Medulla oblongata (tissue), 1 donor: ENCODE data around the gene PBX1.

Experiments
- DNase-seq: peaks from one replicate; pipeline ENCODE4 v3.0.0-alpha.2; 2015; ENCODE audit errors: extremely low spot score

The PBX1 gene

DNA sequence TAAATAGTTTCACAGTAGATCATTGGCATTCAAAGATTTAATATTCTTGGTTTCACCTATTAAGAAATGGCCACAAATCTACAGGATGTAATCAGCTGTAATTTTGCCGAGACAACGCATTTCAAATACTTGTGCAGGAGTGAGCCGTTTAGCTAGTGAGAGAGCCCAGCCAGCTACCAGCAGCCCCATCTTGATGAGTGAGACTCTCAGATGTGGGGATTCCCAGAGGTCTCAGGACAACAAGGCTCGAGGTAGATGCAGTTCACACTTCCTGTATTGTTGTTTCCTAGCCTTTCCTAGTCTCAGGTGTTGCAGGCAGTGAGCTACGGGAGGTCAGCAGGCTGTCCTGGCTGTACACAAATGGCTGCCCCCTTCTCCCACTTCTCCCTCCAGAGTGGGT is 108.6 kb downstream of the PBX1 start:
- no peak for DNase-seq

DNA sequence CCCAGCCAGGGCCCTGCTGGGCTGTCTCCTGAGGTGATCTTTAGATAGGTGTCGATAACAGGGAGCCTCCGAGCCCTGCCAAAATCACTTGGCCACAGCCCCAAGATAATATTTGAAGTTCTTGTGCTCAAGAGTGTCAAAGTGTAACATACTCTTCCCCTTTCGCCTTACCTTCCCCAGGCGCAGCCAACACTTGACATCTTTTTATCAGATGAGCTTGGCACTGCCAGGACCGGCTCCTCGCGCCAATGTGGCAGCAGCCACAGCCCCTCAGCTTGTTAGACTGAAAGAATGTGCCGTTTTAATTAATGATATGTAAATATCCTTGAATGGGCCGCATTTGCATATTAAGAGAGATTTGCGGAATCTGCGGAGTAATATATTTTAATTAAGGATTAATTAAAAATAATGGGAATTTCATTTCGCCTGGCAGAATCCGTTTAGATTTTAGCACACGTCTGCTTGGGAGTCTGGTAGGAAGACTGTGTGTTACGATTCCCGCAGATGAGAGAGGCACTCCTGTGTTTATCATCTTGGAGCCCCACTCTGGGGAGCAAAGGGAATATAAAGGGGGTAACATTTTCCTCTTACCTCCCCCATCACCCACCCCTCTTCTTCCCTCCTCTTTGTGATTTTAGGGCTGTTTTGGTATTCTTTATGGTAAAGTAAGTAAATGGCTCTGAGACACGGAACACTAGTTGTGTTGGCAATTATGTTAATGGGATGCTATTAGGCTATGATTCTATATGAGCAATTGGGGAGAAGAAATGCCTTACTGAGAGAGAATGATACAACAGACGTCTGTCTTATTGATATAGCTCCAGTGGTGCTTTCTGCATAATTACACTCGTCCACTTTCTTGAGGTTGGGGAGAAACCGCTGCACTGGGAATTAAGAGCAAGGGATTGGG is 109.8 kb downstream of the PBX1 start:
- DNase-seq, result no peak

GRCh38 chr1:164670026-164670425 is 111.0 kb downstream of the PBX1 start:
- no peak for DNase-seq

- DNase-seq, result no peak
Observed at GRCh38 chr1:164670786-164671185, 111.8 kb downstream of the PBX1 start.

DNA sequence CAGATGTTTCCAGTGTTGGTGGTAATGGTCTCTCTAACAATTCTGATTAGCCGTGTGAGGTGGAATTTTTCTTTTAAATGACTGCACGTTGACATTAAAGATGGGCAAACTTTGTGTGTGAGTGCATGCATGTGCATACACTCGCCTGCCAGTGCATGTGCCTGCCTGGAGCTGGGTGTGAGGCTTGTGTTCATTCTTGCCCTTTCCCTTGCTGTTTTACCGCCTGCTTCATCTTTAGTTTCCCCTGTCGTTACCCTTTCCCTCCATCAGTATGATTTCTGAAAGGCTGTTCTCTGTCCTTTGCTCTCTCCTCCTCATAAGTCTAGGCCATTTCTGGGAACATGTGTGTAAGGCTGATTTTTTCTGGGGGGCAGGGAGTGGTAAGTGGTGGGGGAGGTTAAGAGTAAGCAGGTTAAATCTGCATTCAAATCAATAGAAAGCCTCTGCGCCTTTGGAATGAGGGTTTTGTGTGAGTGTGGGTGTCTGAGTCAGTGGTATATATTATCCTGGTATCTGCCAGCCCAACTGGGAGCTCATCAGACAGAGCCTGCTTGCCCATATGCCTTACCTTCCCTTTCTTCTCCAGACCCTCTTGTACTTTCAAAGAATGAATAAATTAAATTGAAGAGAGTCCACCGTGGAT is 112.5 kb downstream of the PBX1 start:
- DNase-seq, result no peak

DNA sequence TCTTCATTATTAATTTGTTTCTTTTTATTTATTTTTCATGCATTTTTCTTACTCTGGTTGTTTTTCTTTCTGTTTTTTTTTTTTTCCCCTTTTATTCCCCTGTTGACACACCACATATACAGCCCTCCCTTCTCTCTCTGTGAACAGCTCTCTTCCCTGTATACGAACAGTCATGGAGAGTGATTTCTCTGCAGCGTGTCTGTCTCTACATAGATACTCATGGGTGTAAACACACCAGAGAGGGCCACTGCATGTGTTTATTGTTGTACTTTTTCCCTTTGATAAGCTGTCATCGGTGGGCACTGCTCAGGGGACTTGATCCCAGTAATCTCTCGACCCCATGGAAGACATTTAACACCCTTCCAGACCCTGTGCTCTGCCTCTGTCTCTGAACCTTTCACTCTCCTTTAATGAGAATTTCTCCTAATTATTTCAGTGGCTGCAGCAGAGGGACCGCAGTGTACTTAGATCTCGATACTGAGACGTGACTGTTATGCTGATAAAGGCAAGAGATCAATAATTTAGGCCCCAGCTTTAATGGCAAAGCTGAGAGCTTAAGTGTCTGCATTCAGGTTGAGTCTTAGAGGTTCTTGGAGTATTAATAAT is 113.1 kb downstream of the PBX1 start:
- DNase-seq, result no peak

DNA sequence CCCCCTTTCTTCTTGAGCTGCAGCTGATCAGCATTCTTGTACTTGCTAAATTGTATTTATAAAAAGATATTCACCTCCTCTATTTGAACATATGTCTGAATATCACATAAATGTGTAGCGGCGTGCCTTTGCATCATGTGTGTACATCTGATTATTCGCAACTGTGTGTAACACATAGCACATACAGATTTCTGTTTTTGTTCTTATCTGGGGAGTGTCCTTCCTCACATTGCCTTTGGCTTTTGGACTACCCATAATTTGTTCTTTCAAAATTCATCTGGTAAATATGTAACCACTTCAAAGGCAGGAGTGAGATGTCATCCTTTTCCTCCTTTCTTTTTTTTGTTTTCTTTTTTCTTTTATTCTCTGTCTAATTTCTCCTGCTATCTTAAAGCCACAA is 113.6 kb downstream of the PBX1 start:
- DNase-seq, result no peak

DNA sequence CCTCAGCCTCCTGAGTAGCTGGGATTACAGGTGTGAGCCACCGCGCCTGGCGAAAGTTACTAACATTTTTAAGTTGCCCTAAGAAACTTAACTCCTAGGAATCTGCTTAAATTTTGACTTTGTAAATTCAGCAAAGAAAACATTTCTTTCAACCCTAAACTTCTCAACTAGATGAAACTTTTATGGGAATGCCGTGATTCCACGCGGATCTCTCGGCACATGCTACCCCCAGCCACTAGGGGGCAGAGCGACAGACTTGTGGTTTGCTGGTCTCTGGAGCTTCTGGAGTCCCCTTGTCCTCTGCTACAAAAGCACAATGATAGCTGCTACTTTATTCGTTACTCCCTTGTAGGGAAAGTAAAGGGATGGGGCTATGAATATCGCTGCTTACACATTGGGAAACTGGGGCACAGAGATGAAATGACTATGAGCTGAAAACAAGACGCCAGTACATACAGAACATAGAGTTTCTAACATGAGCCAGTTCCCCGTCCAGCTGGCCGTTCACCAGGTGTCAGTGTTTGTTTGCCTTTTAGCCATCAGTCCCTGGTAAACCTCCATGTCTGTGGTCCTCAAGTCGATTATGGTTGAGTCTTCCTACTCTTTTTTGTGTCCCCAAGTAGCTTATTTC is 114.7 kb downstream of the PBX1 start:
- DNase-seq, result no peak

DNA sequence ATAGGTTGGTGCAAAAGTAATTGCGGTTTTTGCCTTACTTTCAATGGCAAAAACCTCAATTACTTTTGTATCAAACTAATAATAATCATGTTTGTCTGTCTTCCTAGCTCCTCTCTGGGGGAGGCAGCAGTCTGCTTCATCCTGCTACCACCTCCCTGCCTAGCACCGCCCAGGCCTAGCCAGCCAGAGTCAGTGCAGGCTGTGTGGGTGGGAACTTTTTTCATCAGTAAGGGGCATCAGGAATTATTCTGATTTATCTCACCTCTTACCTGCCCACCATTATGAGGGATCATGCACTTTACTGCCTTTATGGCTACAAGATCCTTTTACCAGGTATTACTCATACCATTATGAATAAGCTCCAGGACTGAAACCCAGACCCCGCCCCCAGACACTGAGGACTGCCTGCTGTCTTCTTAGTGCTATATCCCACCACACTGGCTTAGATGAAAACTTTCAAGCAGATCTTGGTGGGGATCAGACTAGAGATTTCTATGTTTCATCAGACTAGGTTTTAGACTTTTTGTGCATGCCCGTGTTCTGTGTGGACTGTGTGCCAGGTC is 116.4 kb downstream of the PBX1 start:
- DNase-seq, result no peak

GRCh38 chr1:164678136-164678700 is 119.2 kb downstream of the PBX1 start:
- peak; percentile 29 for DNase-seq

DNA sequence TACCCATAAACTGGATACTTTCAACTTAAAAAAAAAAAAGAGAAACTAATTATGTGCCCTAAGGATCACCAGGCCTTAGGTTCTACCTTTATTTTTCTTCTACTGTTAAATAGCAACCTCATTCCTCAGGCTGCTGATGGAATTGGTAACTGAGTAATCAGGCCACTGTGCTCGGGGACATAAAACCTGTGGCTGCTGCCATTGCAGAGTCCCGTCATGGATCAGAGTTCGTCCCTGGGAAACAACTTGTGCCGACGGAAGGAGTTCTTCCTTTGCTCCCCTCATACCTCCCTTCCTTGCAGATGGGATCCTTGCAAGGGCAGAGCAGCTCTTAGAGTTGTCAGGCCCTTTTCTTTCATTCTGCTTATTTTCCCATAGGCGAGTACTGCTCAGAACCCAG is 123.6 kb downstream of the PBX1 start:
- DNase-seq, result no peak

DNA sequence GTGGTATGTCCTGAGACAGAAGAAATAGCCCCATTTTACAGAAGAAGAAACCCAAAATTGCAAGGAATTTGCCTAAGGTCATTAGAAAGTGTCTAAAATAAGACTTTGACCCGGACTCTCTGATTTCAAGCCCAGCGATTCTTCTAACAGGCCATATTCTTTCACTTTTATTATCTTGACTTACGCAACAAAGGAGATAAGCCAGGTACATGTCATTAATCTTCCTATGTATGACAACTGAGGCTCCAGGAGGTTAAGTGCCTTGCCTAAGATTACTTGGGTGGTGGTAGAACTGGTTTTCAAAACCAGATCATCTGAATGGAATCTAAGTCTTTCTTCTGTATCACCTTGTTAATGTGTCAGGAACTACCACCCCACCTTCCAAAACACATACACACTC is 124.3 kb downstream of the PBX1 start:
- no peak for DNase-seq

DNA sequence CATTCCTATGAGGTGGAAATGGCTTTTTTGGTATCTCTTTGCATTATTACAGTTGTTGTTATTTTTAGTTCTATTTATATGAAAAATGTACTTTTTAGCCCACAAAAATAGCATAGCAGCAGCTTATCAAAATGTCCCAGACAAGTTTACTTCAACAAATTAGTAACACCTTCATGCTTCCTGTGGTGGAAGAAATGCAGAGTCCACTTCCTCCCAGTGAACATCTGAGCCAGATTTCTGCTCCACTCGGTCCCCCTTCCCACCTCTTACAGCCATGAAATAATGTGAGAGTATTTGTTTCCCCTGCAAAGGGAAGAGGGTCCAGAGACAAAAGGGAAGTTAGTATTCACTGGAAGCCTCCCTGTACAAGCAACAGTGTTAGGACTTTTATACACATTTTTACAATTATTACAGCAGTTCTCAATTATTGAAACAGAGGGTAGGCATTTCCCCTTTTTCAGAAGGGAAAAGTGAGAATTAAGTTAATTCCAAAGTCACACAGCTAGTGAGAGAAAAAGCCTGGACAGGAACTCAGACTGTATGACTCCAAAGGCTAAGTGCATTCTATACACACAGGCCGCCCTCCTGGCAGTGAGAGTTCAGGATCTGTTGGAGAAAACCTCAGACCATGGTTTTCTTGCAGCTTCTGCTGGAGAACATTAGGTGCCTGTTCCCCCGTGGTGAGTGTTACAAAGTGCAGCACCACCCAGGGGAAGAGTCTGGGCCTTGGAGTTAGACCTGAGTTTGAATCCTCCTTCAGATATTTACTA is 126.5 kb downstream of the PBX1 start:
- no peak for DNase-seq

GRCh38 chr1:164687777-164688176 is 128.8 kb downstream of the PBX1 start:
- no peak for DNase-seq

DNA sequence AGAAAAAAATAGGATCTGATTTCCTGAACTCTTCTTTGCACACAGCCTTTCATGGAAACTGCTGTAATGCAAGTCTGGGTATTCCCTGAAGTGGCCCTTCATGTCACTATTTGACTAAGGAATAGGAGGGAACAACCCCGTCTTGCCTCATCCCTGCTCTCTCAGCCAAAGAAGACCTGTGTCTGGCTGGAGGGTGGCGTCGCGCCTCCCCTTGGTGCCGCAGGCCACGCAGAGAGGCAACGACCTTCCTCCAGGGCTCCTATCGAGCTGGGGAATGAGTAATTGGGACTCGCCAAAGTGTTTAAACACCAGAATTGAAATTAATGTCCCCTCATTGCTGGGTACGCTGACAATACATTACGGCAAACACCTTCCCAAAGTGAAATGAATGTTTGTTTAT is 129.8 kb downstream of the PBX1 start:
- no peak for DNase-seq

DNA sequence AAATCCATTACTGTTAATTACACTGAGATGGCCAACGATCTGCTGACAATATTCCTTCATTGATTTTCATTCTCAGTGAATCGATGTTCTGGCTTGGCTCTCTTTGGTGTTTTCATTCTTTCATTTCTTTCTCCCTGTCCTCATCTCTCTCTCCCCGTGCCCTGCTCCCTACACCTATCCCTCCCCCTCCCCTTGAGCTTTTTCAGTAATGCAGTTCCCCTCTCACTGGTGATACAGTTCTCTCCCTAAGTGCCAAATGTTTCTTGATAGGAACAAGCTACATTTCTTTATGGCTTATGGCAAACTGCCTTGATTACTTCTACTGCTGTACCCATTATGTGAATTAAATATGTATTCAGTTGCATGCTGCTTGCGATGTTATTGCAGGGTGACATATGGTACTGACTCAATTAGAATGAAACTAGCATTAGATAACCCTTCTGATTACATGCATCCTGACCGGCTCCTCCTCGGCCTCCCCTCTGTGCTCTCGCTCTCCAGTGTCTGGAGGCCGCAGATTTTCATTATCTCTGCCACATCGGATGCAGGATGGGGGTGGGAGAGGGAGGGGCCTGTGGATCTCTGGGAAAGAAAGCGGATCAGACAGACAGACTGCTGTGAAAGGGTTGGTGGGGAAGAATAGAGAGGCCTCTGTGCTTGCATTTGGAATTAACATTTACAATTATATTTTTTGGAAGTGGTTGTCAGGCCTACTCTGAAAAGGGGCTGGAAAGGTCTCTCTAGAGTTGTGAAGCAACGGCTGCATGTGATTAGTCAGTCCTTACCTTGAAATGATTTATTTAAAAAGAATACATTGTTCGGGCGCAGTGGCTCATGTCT is 130.9 kb downstream of the PBX1 start:
- DNase-seq, result no peak

DNA sequence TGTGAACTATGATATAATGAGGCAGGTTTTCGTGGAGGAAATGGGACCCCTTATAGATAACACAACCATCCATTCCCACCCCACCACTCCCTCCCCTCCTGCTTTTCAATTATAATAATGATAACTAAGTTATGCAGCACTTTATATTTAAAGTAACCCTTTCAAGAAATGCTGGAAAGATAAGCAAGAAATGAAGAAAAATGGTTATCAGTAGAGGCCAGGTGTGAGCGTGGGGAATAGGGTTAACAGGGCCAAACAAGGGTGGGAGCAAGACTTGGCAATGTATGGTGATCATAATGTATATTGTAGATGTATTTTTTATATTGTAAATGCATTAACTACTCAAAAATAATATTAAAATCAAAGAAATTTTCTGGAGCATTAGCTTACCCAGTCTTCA is 133.4 kb downstream of the PBX1 start:
- DNase-seq, result no peak

DNA sequence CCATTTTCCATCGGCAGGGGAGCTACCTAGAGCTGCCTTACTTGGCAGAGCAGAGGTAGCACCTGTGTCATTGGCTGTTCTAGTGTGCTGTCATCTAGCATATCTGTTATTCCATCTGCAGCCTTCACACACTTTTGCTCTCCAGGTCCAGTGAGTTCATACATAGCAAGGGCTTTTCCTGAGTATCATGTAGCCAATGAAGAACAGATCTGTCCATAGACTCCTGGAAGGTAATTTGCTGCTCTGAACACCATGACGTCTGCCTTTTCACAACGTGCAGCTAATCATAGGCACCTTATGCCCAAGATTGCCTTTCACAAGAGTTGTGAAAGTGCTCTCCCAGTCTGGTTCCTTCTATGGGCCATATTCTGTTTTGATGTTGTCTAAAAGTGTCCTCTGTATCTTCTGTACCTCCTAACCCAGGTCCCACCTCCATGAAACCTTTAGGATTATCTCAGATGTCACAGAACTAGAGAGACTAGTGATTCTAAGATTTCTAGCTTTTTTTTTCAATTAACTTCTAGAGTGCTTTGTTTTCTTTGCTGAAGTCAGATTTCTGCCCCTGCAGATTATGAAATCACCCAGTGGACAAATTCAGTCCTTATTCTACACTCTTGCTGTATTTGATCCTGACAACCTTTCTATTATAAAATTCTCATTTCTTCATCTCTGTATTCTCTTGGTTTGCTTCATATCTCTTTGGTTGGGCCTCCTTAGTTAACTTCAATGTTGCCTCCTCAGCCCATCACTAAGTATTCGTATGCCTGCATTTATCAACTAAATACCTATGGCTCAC is 134.8 kb downstream of the PBX1 start:
- DNase-seq, result no peak

DNA sequence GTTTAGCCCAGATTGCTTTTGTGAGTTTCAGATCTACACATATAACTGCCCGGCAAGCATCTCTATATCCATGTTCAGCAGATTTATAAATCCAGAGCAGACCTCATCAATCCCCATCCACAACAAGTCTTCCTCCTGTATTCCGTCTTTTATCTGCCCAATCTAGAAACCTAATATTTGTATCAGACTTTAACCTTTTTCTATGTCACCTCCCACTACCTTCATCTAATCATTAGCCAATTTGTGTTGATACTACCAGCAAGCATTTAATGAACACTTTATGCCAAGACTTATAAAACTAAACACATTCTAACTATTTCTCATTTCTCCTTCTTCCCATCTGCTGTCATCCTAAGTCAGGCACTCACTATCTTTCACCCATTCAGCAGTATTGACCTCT is 135.5 kb downstream of the PBX1 start:
- no peak for DNase-seq
